Vagina (tissue), 2 donors: ENCODE results near the gene TMEM214. TPM values are rescaled to one million over a fixed set of nuclear protein-coding genes. Genes with fewer than 3 reads are reported as not detected.

ENCODE experiments used
- DNase-seq, 2 donors: peaks; one replicate each; pipeline ENCODE4 v3.0.0-alpha.2; 2017; ENCODE audit errors: extremely low spot score in 2 of 2
- H3K27ac ChIP-seq: fragments of 200-600 bp; sonication (generic); one replicate; pipeline ENCODE4 v1.5.1; 2019
- H3K27me3 ChIP-seq: fragments of 200-600 bp; sonication (generic); one replicate; pipeline ENCODE4 v1.5.1; 2019
- H3K36me3 ChIP-seq, 2 donors: fragments of 200-600 bp; sonication (generic); one replicate each; pipeline ENCODE4 v1.5.1; 2017 to 2019
- H3K4me1 ChIP-seq: fragments of 200-600 bp; sonication (generic); one replicate; pipeline ENCODE4 v1.5.1; 2019
- H3K4me3 ChIP-seq, 2 donors: fragments of 200-600 bp; sonication (generic); 1 replicate in 1 of 2; 2 replicates in 1 of 2; pipeline ENCODE4 v1.5.1; 2016 to 2019
- H3K9me3 ChIP-seq: fragments of 200-600 bp; sonication (generic); one replicate; pipeline ENCODE4 v1.5.1; 2019
- CTCF ChIP-seq, 3 experiments: fragments of 450-650 bp in 2 of 3; fragments of 200-600 bp in 1 of 3; sonication (generic) in 1 of 3; IDR thresholded peaks; one replicate each; pipeline ENCODE4 v1.5.1; 2017 to 2019; ENCODE audit warnings: antibody characterized with exemption in 3 of 3, mild to moderate bottlenecking in 2 of 3, moderate library complexity in 2 of 3
- POLR2A ChIP-seq, 2 donors: fragments of 450-650 bp; IDR thresholded peaks; one replicate each; pipeline ENCODE4 v1.6.1; 2017; ENCODE audit warnings: antibody characterized with exemption in 2 of 2, mild to moderate bottlenecking in 2 of 2, moderate library complexity in 2 of 2
- POLR2AphosphoS5 ChIP-seq, 2 donors: sonication (generic); formaldehyde crosslinking; IDR thresholded peaks; one replicate each; pipeline ENCODE4 v1.9.0; 2017; ENCODE audit warnings: antibody characterized with exemption in 2 of 2, mild to moderate bottlenecking in 2 of 2, low read depth in 1 of 2; ENCODE audit not compliant: insufficient read depth in 1 of 2
- intact Hi-C: fragments of 100-400 bp; cut with DNase I; formaldehyde crosslinking; loops from one replicate; pipeline ENCODE4 v1.15.1; 2023
- total RNA-seq: library from RNA; depleted of rRNA; stranded (reverse); fragments of >200 nt; gene quantifications from one replicate; pipeline ENCODE4 v1.2.3, GENCODE V29; 2016

Gene TMEM214
- total RNA-seq, 1 donor from 2014 or later = 53.3 TPM

GRCh38 chr2:27076323-27076722 is 43.6 kb downstream of the TMEM214 start:
- Histone ChIP-seq H3K4me3 (no peak overlapping the region), H3K9me3 (no peaks in the 10 kb centered on the region), H3K36me3 (no peaks in the 10 kb centered on the region), H3K4me1 (peaks cover 75% of the 10 kb centered on the region), H3K27me3 (no peaks in the 10 kb centered on the region), H3K27ac (peak overlapping the region; percentile 89)
- TF ChIP-seq POLR2AphosphoS5 (IDR thresholded peaks at IDR 0.05; ENCODE audit: insufficient read depth in 1 of 2, low read depth in 1 of 2) (no peak), CTCF (IDR thresholded peaks at IDR 0.05) (no peak), POLR2A (IDR thresholded peaks at IDR 0.05) (no peak)
- intact Hi-C loops = no loop called here
- DNase-seq = no peak

- Histone ChIP-seq H3K4me1 (peaks cover 81% of the 10 kb centered on the region), H3K27ac (peak overlapping the region; percentile 89), H3K27me3 (no peaks in the 10 kb centered on the region), H3K4me3 (no peak overlapping the region), H3K36me3 (no peaks in the 10 kb centered on the region), H3K9me3 (no peaks in the 10 kb centered on the region)
- no peak for TF ChIP-seq CTCF (IDR thresholded peaks at IDR 0.05)
- no peak for TF ChIP-seq POLR2A (IDR thresholded peaks at IDR 0.05)
- TF ChIP-seq POLR2AphosphoS5 (IDR thresholded peaks at IDR 0.05; ENCODE audit: insufficient read depth in 1 of 2, low read depth in 1 of 2) = no peak
- no peak for DNase-seq
- intact Hi-C loops = no loop called here
These were observed 44.5 kb downstream of the TMEM214 start for GRCh38 chr2:27077231-27077630.

DNA sequence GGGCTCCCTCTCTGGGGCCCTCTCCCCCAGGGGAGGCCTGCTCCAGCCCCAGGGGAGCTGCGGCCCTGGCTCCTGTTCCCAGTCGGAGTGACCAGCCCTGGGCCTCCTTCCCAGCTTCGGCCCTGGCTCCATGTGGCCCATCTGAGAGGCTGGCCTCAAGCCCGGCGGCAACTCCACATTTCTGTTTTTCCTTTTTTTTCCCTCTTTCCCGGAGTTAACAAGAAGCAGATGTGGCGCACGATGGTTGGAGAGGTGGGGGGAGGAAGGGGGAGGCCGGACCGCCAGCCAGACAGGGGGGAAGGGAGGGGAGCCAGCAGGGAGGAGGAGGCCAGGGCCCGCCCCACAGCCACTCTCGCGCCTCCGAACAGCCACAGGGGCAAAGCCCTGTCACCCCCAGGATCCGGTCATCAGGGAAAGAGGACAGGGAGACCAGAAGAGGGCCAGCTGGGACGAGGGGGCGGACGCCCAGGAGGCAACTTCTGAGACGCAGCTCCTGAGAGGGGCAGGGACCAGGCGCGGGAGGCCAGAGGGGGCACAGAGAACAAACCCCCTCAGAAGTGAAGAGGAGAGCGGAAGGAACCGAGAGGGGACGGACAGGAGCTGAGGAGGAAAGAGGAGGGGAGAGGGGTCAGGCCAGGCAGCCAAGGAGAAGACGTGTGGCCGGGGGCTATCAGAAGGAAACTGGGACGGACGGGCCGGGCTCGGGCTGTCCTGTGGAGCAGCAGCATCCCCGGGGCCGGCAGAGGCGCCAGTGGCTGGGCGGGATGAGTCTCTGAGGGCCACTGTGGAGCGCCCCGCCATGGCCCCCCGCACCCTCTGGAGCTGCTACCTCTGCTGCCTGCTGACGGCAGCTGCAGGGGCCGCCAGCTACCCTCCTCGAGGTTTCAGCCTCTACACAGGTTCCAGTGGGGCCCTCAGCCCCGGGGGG is 45.8 kb downstream of the TMEM214 start, which contains the start of gene EMILIN1:
EMILIN1 (plus strand) TSS at position 349 of the 928 bp plus-strand sequence; CDS start at position 800, 451 bp downstream.
- intact Hi-C loops = no loop called here
- H3K4me1 ChIP-seq = peaks cover 77% of the 10 kb centered on the region

DNA sequence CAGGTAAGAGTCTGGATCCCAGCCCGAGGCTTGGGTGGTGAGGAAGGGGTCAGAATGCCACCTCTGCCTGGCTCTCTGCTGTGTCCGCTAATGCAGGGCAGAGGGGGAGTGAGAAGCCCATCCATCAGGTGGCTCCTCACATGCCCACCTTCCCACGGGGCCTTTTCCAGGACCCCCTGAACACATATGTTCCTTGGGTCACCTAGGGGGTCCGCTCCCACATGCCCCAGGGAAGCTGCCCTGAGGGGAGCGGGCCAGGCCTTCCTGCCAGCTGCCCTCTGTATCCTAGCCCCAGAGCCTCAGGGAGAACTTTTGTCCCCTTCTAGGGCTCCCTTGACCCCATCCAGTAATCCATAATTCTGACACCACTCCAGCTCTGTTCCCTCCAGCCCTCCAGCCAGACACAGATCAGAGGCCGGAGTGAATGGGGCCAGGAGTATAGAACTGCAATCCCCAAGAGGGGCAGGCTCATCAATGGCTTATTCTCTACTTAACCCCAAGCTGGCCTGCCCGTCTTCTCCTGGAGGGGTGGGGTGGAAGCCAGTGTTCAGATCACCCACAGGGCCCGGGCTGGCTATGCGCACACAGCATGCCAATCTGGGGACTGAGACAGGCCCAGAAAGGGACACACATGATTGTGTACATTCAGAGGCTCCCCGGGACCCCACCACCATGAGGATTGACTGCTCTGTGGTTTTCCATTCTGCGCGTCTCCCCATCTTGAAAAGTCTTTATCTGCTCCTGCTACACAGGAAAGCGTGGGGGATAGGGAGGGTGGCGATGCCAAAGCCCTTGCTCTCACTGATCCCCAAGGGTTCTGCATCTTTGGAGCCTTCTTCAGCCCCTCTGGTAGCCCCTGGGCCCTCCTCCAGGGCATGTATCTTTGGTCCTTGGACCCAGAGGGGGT is 46.7 kb downstream of the TMEM214 start:
- no peaks in the 10 kb centered on the region for H3K27me3 ChIP-seq
- peak overlapping the region; percentile 89 for H3K27ac ChIP-seq
- intact Hi-C loops = loop anchor here (10.0 kb wide), 1 partner anchor 45 kb away; the partner anchor contains the start of gene TMEM214
- no peak for TF ChIP-seq POLR2A (IDR thresholded peaks at IDR 0.05)
- TF ChIP-seq POLR2AphosphoS5 (IDR thresholded peaks at IDR 0.05; ENCODE audit: insufficient read depth in 1 of 2, low read depth in 1 of 2) = no peak
- no peak for TF ChIP-seq CTCF (IDR thresholded peaks at IDR 0.05)
- H3K9me3 ChIP-seq = no peaks in the 10 kb centered on the region
- H3K4me3 ChIP-seq = peak overlapping the region; percentile 60 to 77
- no peaks in the 10 kb centered on the region for H3K36me3 ChIP-seq
- H3K4me1 ChIP-seq = peaks cover 75% of the 10 kb centered on the region
- no peak for DNase-seq

More for the DNA sequence above, 45.8 kb downstream of the TMEM214 start, which contains the start of gene EMILIN1:
- TF ChIP-seq POLR2A (IDR thresholded peaks at IDR 0.05) (peak in 1 of 2 donors; percentile 70), POLR2AphosphoS5 (IDR thresholded peaks at IDR 0.05; ENCODE audit: insufficient read depth in 1 of 2, low read depth in 1 of 2) (peak in 1 of 2 donors; percentile 89), CTCF (IDR thresholded peaks at IDR 0.05) (no peak)
- H3K9me3 ChIP-seq = no peaks in the 10 kb centered on the region
- no peaks in the 10 kb centered on the region for H3K36me3 ChIP-seq
- no peak for DNase-seq
- H3K4me3 ChIP-seq = peak within 1 kb of the TSS; percentile 60 to 77
- no peaks in the 10 kb centered on the region for H3K27me3 ChIP-seq
- peak within 1 kb of the TSS; percentile 89 for H3K27ac ChIP-seq
